IMR-90 (cell line): ENCODE measurements around the gene TREM2. TPM values are rescaled to one million over a fixed set of nuclear protein-coding genes. Genes with fewer than 3 reads are reported as not detected.

Source experiments
- ATAC-seq: fragments of 200-7000 bp; cut with Tn5 transposase; 2 replicates; pipeline ENCODE4 v1.9.1; 2020; ENCODE audit warnings: low read depth, mild to moderate bottlenecking, moderate library complexity
- BruUV-seq: library from RNA; stranded (reverse); fragments of 400-500 nt; replicated peaks from 2 replicates; lab custom pipeline; 2021; lab: Mats Ljungman, UMichigan
- CTCF ChIA-PET: fragments of 300-600 bp; formaldehyde crosslinking; extraction: SDS; loops from one replicate; lab custom pipeline; 2021; ENCODE audit warnings: antibody characterized with exemption; lab: Yijun Ruan, JAX
- POLR2A ChIA-PET: fragments of 300-600 bp; sonication (Branson Sonifier 250); formaldehyde crosslinking; loops from one replicate; lab custom pipeline; 2022; ENCODE audit warnings: antibody characterized with exemption; ENCODE audit not compliant: unreplicated experiment; lab: Charles Lee
- DNase-seq: peaks from one replicate; pipeline ENCODE4 v3.0.0; 2013
- H2AFZ ChIP-seq: replicated peaks from 2 replicates; pipeline ENCODE3; 2013; ENCODE audit warnings: low read length, mild to moderate bottlenecking; ENCODE audit not compliant: poor library complexity
- H2AK5ac ChIP-seq: 2 replicates; pipeline ENCODE4 v1.6.1; 2013; ENCODE audit warnings: low read depth, low read length, inconsistent platforms
- H2AK9ac ChIP-seq: replicated peaks from 2 replicates; pipeline ENCODE3; 2013; ENCODE audit warnings: mild to moderate bottlenecking, low read depth, low read length, moderate library complexity; ENCODE audit not compliant: poor library complexity
- H2BK120ac ChIP-seq: 2 replicates; pipeline ENCODE4 v1.6.1; 2013; ENCODE audit warnings: low read depth, low read length, inconsistent platforms
- H2BK15ac ChIP-seq: 3 replicates; pipeline ENCODE4 v1.6.1; 2013; ENCODE audit warnings: low read depth, low read length, inconsistent platforms
- H2BK20ac ChIP-seq: 2 replicates; pipeline ENCODE4 v1.6.1; 2013; ENCODE audit warnings: low read depth, mild to moderate bottlenecking, inconsistent platforms, low read length, moderate library complexity
- H2BK5ac ChIP-seq: 2 replicates; pipeline ENCODE4 v1.6.1; 2013; ENCODE audit warnings: mild to moderate bottlenecking, low read depth, low read length, inconsistent platforms; ENCODE audit not compliant: poor library complexity, severe bottlenecking
- H3K14ac ChIP-seq: replicated peaks from 2 replicates; pipeline ENCODE4 v1.6.1; 2013; ENCODE audit warnings: low read depth, low read length, inconsistent platforms
- H3K18ac ChIP-seq: 2 replicates; pipeline ENCODE4 v1.6.1; 2013; ENCODE audit warnings: low read depth, low read length, control low read depth
- H3K23ac ChIP-seq: 2 replicates; pipeline ENCODE4 v1.6.1; 2013; ENCODE audit warnings: low read depth, low read length, inconsistent platforms
- H3K27ac ChIP-seq: 2 replicates; pipeline ENCODE4 v1.5.1; 2013; ENCODE audit warnings: mild to moderate bottlenecking, control low read depth, low read length; ENCODE audit not compliant: insufficient read depth
- H3K27me3 ChIP-seq: 2 replicates; pipeline ENCODE4 v1.6.1; 2013; ENCODE audit warnings: low read length; ENCODE audit not compliant: control insufficient read depth, insufficient read depth
- H3K36me3 ChIP-seq: 2 replicates; pipeline ENCODE4 v1.6.1; 2013; ENCODE audit warnings: low read length, mixed read lengths; ENCODE audit not compliant: control insufficient read depth, insufficient read depth
- H3K4ac ChIP-seq: 2 replicates; pipeline ENCODE4 v1.6.1; 2013; ENCODE audit warnings: low read depth, low read length, inconsistent platforms
- H3K4me1 ChIP-seq: 2 replicates; pipeline ENCODE4 v1.6.1; 2013; ENCODE audit warnings: low read length, mixed read lengths; ENCODE audit not compliant: control insufficient read depth, insufficient read depth
- H3K4me2 ChIP-seq: 2 replicates; pipeline ENCODE4 v1.6.1; 2013; ENCODE audit warnings: low read depth, mild to moderate bottlenecking, control low read depth, low read length, moderate library complexity
- H3K4me3 ChIP-seq: 2 replicates; pipeline ENCODE4 v1.5.1; 2013; ENCODE audit warnings: low read depth, mild to moderate bottlenecking, control low read depth, low read length, moderate library complexity; ENCODE audit not compliant: insufficient read depth
- H3K56ac ChIP-seq: 2 replicates; pipeline ENCODE4 v1.6.1; 2013; ENCODE audit warnings: low read length, inconsistent platforms; ENCODE audit not compliant: insufficient read depth; ENCODE audit errors: extremely low read depth
- H3K79me1 ChIP-seq, 2 experiments: 2 replicates each; pipeline ENCODE4 v1.6.1; 2013; ENCODE audit warnings: low read length in 2 of 2, inconsistent platforms in 1 of 2, low read depth in 1 of 2
- H3K9ac ChIP-seq: 2 replicates; pipeline ENCODE4 v1.6.1; 2013; ENCODE audit warnings: low read depth, low read length, control low read depth
- H3K9me1 ChIP-seq: 2 replicates; pipeline ENCODE4 v1.6.1; 2013; ENCODE audit warnings: low read length, inconsistent platforms; ENCODE audit not compliant: insufficient read depth
- H3K9me3 ChIP-seq: 2 replicates; pipeline ENCODE4 v1.6.1; 2013; ENCODE audit warnings: low read length; ENCODE audit not compliant: control insufficient read depth, insufficient read depth
- H4K20me1 ChIP-seq: 2 replicates; pipeline ENCODE4 v1.6.1; 2013; ENCODE audit warnings: low read length, inconsistent platforms; ENCODE audit not compliant: insufficient read depth
- H4K5ac ChIP-seq: 2 replicates; pipeline ENCODE4 v1.6.1; 2013; ENCODE audit warnings: mild to moderate bottlenecking, low read depth, low read length, control low read depth
- H4K8ac ChIP-seq, 2 experiments: 2 replicates each; pipeline ENCODE4 v1.6.1; 2013; ENCODE audit warnings: low read depth in 2 of 2, low read length in 2 of 2, control low read depth in 1 of 2, inconsistent platforms in 1 of 2
- H4K91ac ChIP-seq: 2 replicates; pipeline ENCODE4 v1.6.1; 2013; ENCODE audit warnings: low read depth, low read length, inconsistent platforms; ENCODE audit not compliant: insufficient read depth
- MXI1 ChIP-seq: IDR thresholded peaks from 2 replicates; pipeline ENCODE4 v1.6.1; 2012; ENCODE audit warnings: low read depth, mild to moderate bottlenecking, low read length, moderate library complexity, borderline replicate concordance
- RAD21 ChIP-seq: IDR thresholded peaks from 2 replicates; pipeline ENCODE4 v1.6.1; 2012; ENCODE audit warnings: low read length, improper control_type of control experiment
- RCOR1 ChIP-seq: IDR thresholded peaks from 2 replicates; pipeline ENCODE4 v1.6.1; 2012; ENCODE audit warnings: mild to moderate bottlenecking, low read length, improper control_type of control experiment; ENCODE audit not compliant: insufficient replicate concordance
- RFX5 ChIP-seq: IDR thresholded peaks from 2 replicates; pipeline ENCODE4 v1.8.0; 2012; ENCODE audit warnings: low read depth, mild to moderate bottlenecking, low read length, moderate library complexity
- WGBS, 2 experiments: methylation state at CpG; one replicate each; pipeline versions ENCODE4 v1.1.5 to v1.1.7; 2013; ENCODE audit warnings: missing lambda C conversion rate in 2 of 2; ENCODE audit not compliant: insufficient read length in 1 of 2; ENCODE audit errors: extremely low coverage in 2 of 2; 5-methylcytosine and 5-hydroxymethylcytosine counted together
- dilution Hi-C: fragments of 300-500 bp; cut with HindIII; formaldehyde crosslinking; loops from one replicate; pipeline ENCODE4 v1.14.3; 2018; ENCODE audit warnings: low sequenced_read_pairs; ENCODE audit not compliant: unreplicated experiment
- in situ Hi-C: fragments of 300-500 bp; cut with MboI; formaldehyde crosslinking; loops from 3 replicates; pipeline ENCODE4 v1.14.3; 2019; ENCODE audit warnings: low sequenced_read_pairs, inconsistent platforms, mixed read lengths
- intact Hi-C: fragments of 100-400 bp; cut with micrococcal nuclease; formaldehyde crosslinking; loops from 2 replicates; pipeline ENCODE4 v1.10.0; 2022
- polyA plus RNA-seq, 3 experiments: library from polyadenylated mRNA; depleted of rRNA; stranded (reverse); fragments of >200 nt; gene quantifications; 2 replicates each; pipeline ENCODE4 v1.2.3, GENCODE V29; 2012; ENCODE audit warnings: low replicate concordance in 1 of 3
- total RNA-seq: library from RNA; depleted of rRNA; stranded (reverse); fragments of >200 nt; gene quantifications from 2 replicates; pipeline ENCODE4 v1.2.3, GENCODE V29; 2012

TREM2 gene
- total and polyA plus RNA-seq, 2 of the 4 experiments (the other 2 are of a cell fraction): not detected

- intact Hi-C loops (no loop called here), dilution Hi-C loops (no loop called here), in situ Hi-C loops (no loop called here)
- TF ChIP-seq RAD21: no peak
- TF ChIP-seq MXI1: no peak
- no peak for TF ChIP-seq RCOR1
- TF ChIP-seq RFX5: no peak
- no peaks in the 10 kb centered on the region for H3K4me1 ChIP-seq
- no peaks in the 10 kb centered on the region for H3K9me1 ChIP-seq
- H4K5ac ChIP-seq: no peak overlapping the region
- no peak overlapping the region for H4K8ac ChIP-seq
- no peak overlapping the region for H3K18ac ChIP-seq
- no peak overlapping the region for H3K56ac ChIP-seq
- H3K14ac ChIP-seq: no peak overlapping the region
- no peak overlapping the region for H2BK5ac ChIP-seq
- H2BK20ac ChIP-seq: no peak overlapping the region
- H3K36me3 ChIP-seq: no peaks in the 10 kb centered on the region
- H2BK120ac ChIP-seq: no peak overlapping the region
- H3K4ac ChIP-seq: no peak overlapping the region
- H2AK9ac ChIP-seq: no peak overlapping the region
- no peak overlapping the region for H3K4me3 ChIP-seq
- no peaks in the 10 kb centered on the region for H4K20me1 ChIP-seq
- no peak overlapping the region for H3K27ac ChIP-seq
- DNase-seq: no peak
- 0 out of 2 replicates have a peak, but pooled peaks cover 2% of the 10 kb centered on the region for H3K27me3 ChIP-seq
- H3K9me3 ChIP-seq: no peaks in the 10 kb centered on the region
- no peak overlapping the region for H2AFZ ChIP-seq
- no peaks in the 10 kb centered on the region for H3K79me1 ChIP-seq
- no peak overlapping the region for H2AK5ac ChIP-seq
- no peak for ATAC-seq
- H2BK15ac ChIP-seq: no peak overlapping the region
- no TSS peak for BruUV-seq
- no peak overlapping the region for H3K4me2 ChIP-seq
- no peak overlapping the region for H3K9ac ChIP-seq
- no peak overlapping the region for H4K91ac ChIP-seq
- H3K23ac ChIP-seq: no peak overlapping the region
- 21% methylated on average over 4 of the region's 8 CpGs; no CpG with 5 or more reads in 1 of the 2 experiments for WGBS, 2 experiments
- ChIA-PET CTCF (no interaction called here), POLR2A (no interaction called here)
Measured at GRCh38 chr6:41201764-41202173, 38.9 kb upstream of the TREM2 start.
